CD14-positive monocyte (primary cell): ENCODE measurements around the gene MXD4. TPM values are rescaled to one million over a fixed set of nuclear protein-coding genes. Genes with fewer than 3 reads are reported as not detected.

Experiments
- DNase-seq, 3 donors: peaks; one replicate each; pipeline ENCODE4 v3.0.0-alpha.2; 2011 to 2022
- H2AFZ ChIP-seq: 2 replicates; pipeline ENCODE4 v1.6.0; 2012; ENCODE audit warnings: mild to moderate bottlenecking, low read depth, low read length, inconsistent platforms; ENCODE audit not compliant: insufficient read depth, poor library complexity, severe bottlenecking
- H3K27ac ChIP-seq, 2 donors: 1 replicate in 1 of 2; 2 replicates in 1 of 2; pipeline ENCODE4 v1.5.1; 2012 to 2013; ENCODE audit warnings: low read length in 2 of 2, control low read depth in 1 of 2, inconsistent platforms in 1 of 2, low read depth in 1 of 2, mild to moderate bottlenecking in 1 of 2
- H3K27me3 ChIP-seq, 2 donors: one replicate each; pipeline versions ENCODE4 v1.6.0 to v1.6.1; 2011 to 2013; ENCODE audit warnings: low read length in 2 of 2; ENCODE audit not compliant: control insufficient read depth in 2 of 2, insufficient read depth in 2 of 2
- H3K36me3 ChIP-seq, 2 donors: replicated peaks in 1 of 2; 1 replicate in 1 of 2; 2 replicates in 1 of 2; pipeline versions ENCODE4 v1.5.1 to v1.6.1; 2012 to 2013; ENCODE audit warnings: low read length in 2 of 2, control low read depth in 1 of 2, inconsistent platforms in 1 of 2, mild to moderate bottlenecking in 1 of 2; ENCODE audit not compliant: insufficient read depth in 2 of 2, control insufficient read depth in 1 of 2
- H3K4me1 ChIP-seq, 2 donors: 1 replicate in 1 of 2; 2 replicates in 1 of 2; pipeline versions ENCODE4 v1.5.1 to v1.6.1; 2012 to 2013; ENCODE audit warnings: low read length in 2 of 2, control low read depth in 1 of 2, inconsistent platforms in 1 of 2, mild to moderate bottlenecking in 1 of 2, moderate library complexity in 1 of 2; ENCODE audit not compliant: insufficient read depth in 2 of 2, control insufficient read depth in 1 of 2
- H3K4me2 ChIP-seq: replicated peaks from 2 replicates; pipeline ENCODE3; 2012; ENCODE audit warnings: low read length, moderate library complexity, mild to moderate bottlenecking; ENCODE audit not compliant: poor library complexity, severe bottlenecking; ENCODE audit errors: extremely low read depth
- H3K4me3 ChIP-seq, 3 experiments: fragments of 200-600 bp in 1 of 3; sonication (generic) in 1 of 3; replicated peaks in 1 of 3; 1 replicate in 2 of 3; 2 replicates in 1 of 3; pipeline ENCODE4 v1.5.1; 2011 to 2013; ENCODE audit warnings: low read length in 3 of 3, mild to moderate bottlenecking in 3 of 3, control low read depth in 2 of 3, low read depth in 2 of 3, inconsistent platforms in 1 of 3, moderate library complexity in 1 of 3
- H3K79me2 ChIP-seq: 2 replicates; pipeline ENCODE4 v1.6.0; 2012; ENCODE audit warnings: mild to moderate bottlenecking, control low read depth, inconsistent platforms, low read length, moderate library complexity; ENCODE audit not compliant: insufficient read depth
- H3K9ac ChIP-seq: 2 replicates; pipeline ENCODE4 v1.6.0; 2017; ENCODE audit warnings: low read length, mild to moderate bottlenecking; ENCODE audit not compliant: insufficient read depth, poor library complexity, severe bottlenecking
- H3K9me3 ChIP-seq, 2 donors: replicated peaks in 1 of 2; 1 replicate in 1 of 2; 2 replicates in 1 of 2; pipeline versions ENCODE4 v1.5.1 to v1.6.1; 2012 to 2013; ENCODE audit warnings: low read length in 2 of 2, control low read depth in 1 of 2; ENCODE audit not compliant: control insufficient read depth in 1 of 2, insufficient read depth in 1 of 2
- H4K20me1 ChIP-seq: 2 replicates; pipeline ENCODE4 v1.6.0; 2012; ENCODE audit warnings: mild to moderate bottlenecking, low read length, control low read depth, moderate library complexity; ENCODE audit not compliant: insufficient read depth
- H3K27ac Mint-ChIP-seq, 7 donors: one replicate each; pipeline ENCODE4 v1.8.0; 2020; ENCODE audit warnings: mild to moderate bottlenecking in 7 of 7, mixed read lengths in 7 of 7, moderate library complexity in 6 of 7, inconsistent platforms in 2 of 7
- H3K27me3 Mint-ChIP-seq, 3 donors: one replicate each; pipeline ENCODE4 v1.8.0; 2021 to 2022; ENCODE audit warnings: low read depth in 3 of 3, mild to moderate bottlenecking in 3 of 3, mixed read lengths in 3 of 3, moderate library complexity in 3 of 3, inconsistent platforms in 1 of 3
- H3K36me3 Mint-ChIP-seq, 2 donors: one replicate each; pipeline ENCODE4 v1.8.0; 2020; ENCODE audit warnings: mixed read lengths in 2 of 2, inconsistent platforms in 1 of 2, mild to moderate bottlenecking in 1 of 2
- H3K4me1 Mint-ChIP-seq: one replicate; pipeline ENCODE4 v1.8.0; 2020; ENCODE audit warnings: mild to moderate bottlenecking, mixed read lengths
- H3K4me3 Mint-ChIP-seq, 2 donors: one replicate each; pipeline ENCODE4 v1.8.0; 2020; ENCODE audit warnings: mild to moderate bottlenecking in 2 of 2, mixed read lengths in 2 of 2, moderate library complexity in 1 of 2
- H3K9me3 Mint-ChIP-seq, 7 donors: one replicate each; pipeline ENCODE4 v1.8.0; 2020 to 2022; ENCODE audit warnings: mixed read lengths in 7 of 7, mild to moderate bottlenecking in 6 of 7, moderate library complexity in 6 of 7, inconsistent platforms in 2 of 7
- CTCF ChIP-seq: fragments of 200-600 bp; IDR thresholded peaks from one replicate; pipeline ENCODE4 v1.8.0; 2022; ENCODE audit warnings: antibody characterized with exemption, mild to moderate bottlenecking
- WGBS: methylation state at CpG from one replicate; pipeline ENCODE4 v1.1.5; 2013; ENCODE audit warnings: missing lambda C conversion rate; ENCODE audit not compliant: insufficient coverage; 5-methylcytosine and 5-hydroxymethylcytosine counted together
- intact Hi-C, 2 donors: fragments of 100-400 bp; cut with micrococcal nuclease; formaldehyde crosslinking; loops; one replicate each; pipeline versions ENCODE4 v1.15.0 to v1.15.1; 2023
- polyA plus RNA-seq, 3 donors: library from polyadenylated mRNA; depleted of rRNA in 1 of 3; unstranded in 2 of 3; stranded (reverse) in 1 of 3; fragments of 300-500 nt in 2 of 3; fragments of >200 nt in 1 of 3; fragmentation: Illumina TruSeq in 2 of 3; gene quantifications; 1 replicate in 2 of 3; 2 replicates in 1 of 3; pipeline ENCODE4 v1.2.3, GENCODE V29; 2012 to 2021

Gene MXD4
- polyA plus RNA-seq, 3 donors, result 24.5 to 39.4 (median 35.9) TPM

DNA sequence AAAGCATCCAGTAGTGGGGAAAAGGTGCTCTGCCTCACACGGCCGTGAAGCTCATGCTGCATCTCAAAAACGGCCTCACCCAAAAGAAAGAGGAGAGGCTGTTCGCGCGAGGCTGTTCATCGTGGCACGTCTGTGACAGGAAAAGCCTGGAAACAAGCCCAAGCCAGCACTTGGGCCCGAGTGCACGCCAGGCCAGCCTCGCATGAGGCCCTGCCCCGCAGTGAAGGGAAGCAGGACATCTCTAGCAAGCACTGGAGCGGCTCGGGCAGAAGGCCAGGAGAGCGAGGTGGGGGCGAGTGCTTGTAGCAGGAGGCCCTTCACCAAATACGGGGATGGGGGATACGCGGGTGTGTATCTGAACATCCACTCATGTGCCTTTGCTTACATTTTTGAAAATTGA, 39.9 kb upstream of the MXD4 start:
- H3K4me3 Mint-ChIP-seq, result no peak overlapping the region
- DNase-seq, result no peak

DNA sequence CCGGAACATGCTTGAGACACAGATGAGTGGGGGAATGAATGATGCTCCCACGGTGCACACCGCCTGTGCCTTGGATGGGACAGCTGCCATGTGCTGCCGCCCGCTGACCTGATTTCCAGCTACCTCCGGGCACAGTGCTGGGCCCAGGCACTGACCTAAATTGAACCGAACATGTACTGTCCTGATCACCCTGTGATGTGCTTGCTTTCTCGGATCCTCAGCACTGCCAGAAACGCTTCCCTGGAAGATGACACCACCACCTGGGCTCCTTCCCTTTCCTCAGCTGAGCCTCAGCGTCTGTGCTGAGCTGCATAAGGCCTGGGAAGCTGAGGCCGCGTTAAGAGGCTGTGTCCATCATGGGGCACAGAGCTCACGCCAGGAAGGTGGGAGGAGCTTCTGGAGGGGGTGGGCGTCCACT, 39.3 kb upstream of the MXD4 start:
- Histone ChIP-seq H4K20me1 (no peaks in the 10 kb centered on the region), H3K4me2 (no peak overlapping the region), H3K27ac (no peak overlapping the region), H3K9ac (no peak overlapping the region), H3K4me3 (no peak overlapping the region), H3K4me1 (no peaks in the 10 kb centered on the region), H3K79me2 (no peaks in the 10 kb centered on the region), H2AFZ (no peak overlapping the region), H3K27me3 (no peaks in the 10 kb centered on the region), H3K9me3 (peaks cover 0 to 16% of the 10 kb centered on the region in 2 donors), H3K36me3 (no peaks in the 10 kb centered on the region)
- Mint-ChIP-seq H3K36me3 (no peaks in the 10 kb centered on the region), H3K4me3 (no peak overlapping the region), H3K4me1 (peaks cover 2% of the 10 kb centered on the region), H3K27me3 (peaks cover 0 to 7% (median 3%) of the 10 kb centered on the region in 3 donors), H3K27ac (no peak overlapping the region), H3K9me3 (peaks cover 4 to 17% (median 12%) of the 10 kb centered on the region in 7 donors)
- intact Hi-C loops, result no loop called here
- no peak for DNase-seq
- WGBS, result 95% methylated on average over 9 of the region's 14 CpGs
- TF ChIP-seq CTCF, result no peak

More for the DNA sequence above, 39.9 kb upstream of the MXD4 start:
- Histone ChIP-seq H3K9me3 (peaks cover 0 to 16% of the 10 kb centered on the region in 2 donors), H3K9ac (no peak overlapping the region), H2AFZ (no peak overlapping the region), H3K36me3 (no peaks in the 10 kb centered on the region), H3K4me2 (no peak overlapping the region), H3K79me2 (no peaks in the 10 kb centered on the region), H4K20me1 (no peaks in the 10 kb centered on the region), H3K27ac (no peak overlapping the region), H3K27me3 (no peaks in the 10 kb centered on the region), H3K4me3 (no peak overlapping the region), H3K4me1 (no peaks in the 10 kb centered on the region)
- Mint-ChIP-seq H3K27me3 (peaks cover 0 to 7% (median 3%) of the 10 kb centered on the region in 3 donors), H3K9me3 (peaks cover 4 to 18% (median 12%) of the 10 kb centered on the region in 7 donors), H3K36me3 (no peaks in the 10 kb centered on the region), H3K4me1 (peaks cover 2% of the 10 kb centered on the region), H3K27ac (peak overlapping the region in 1 of 7 donors; percentile 2)
- 92% methylated on average over 12 of the region's 19 CpGs for WGBS
- TF ChIP-seq CTCF, result no peak
- intact Hi-C loops, result no loop called here
